Keratinocyte (primary cell): ENCODE results near the gene TRPC3. TPM values are rescaled to one million over a fixed set of nuclear protein-coding genes. Genes with fewer than 3 reads are reported as not detected.

ENCODE experiments used
- DNase-seq: peaks from one replicate; pipeline ENCODE4 v3.0.0-alpha.2; 2011; ENCODE audit warnings: low read depth, missing footprints, low spot score
- FAIRE-seq: peaks from 2 replicates; lab custom pipeline; 2011; peaks lifted over from hg19 to GRCh38; lab: Jason Lieb, UNC
- H2AFZ ChIP-seq: 2 replicates; pipeline ENCODE4 v1.6.0; 2012; ENCODE audit warnings: low read length, control low read depth, inconsistent platforms; ENCODE audit not compliant: control insufficient read depth
- H3K27ac ChIP-seq: 2 replicates; pipeline ENCODE4 v1.5.1; 2011; ENCODE audit warnings: low read length; ENCODE audit not compliant: control insufficient read depth, insufficient read depth
- H3K27me3 ChIP-seq: 3 replicates; pipeline ENCODE4 v1.6.0; 2011; ENCODE audit warnings: low read length; ENCODE audit not compliant: control insufficient read depth, insufficient read depth; ENCODE audit errors: extremely low read depth
- H3K36me3 ChIP-seq, 2 experiments: 2 replicates in 1 of 2; 3 replicates in 1 of 2; pipeline ENCODE4 v1.5.1; 2011; ENCODE audit warnings: low read length in 2 of 2, mild to moderate bottlenecking in 1 of 2; ENCODE audit not compliant: control insufficient read depth in 2 of 2, insufficient read depth in 2 of 2; ENCODE audit errors: extremely low read depth in 1 of 2
- H3K4me1 ChIP-seq: 3 replicates; pipeline ENCODE4 v1.5.1; 2011; ENCODE audit warnings: low read length; ENCODE audit not compliant: control insufficient read depth, insufficient read depth; ENCODE audit errors: extremely low read depth
- H3K4me2 ChIP-seq: 3 replicates; pipeline ENCODE4 v1.6.0; 2011; ENCODE audit warnings: low read depth, low read length; ENCODE audit not compliant: control insufficient read depth, insufficient read depth; ENCODE audit errors: extremely low read depth
- H3K4me3 ChIP-seq, 3 experiments: fragments of 200-600 bp in 1 of 3; sonication (generic) in 1 of 3; 2 replicates in 2 of 3; 3 replicates in 1 of 3; pipeline ENCODE4 v1.5.1; 2011 to 2016; ENCODE audit warnings: low read length in 3 of 3, mild to moderate bottlenecking in 3 of 3, control low read depth in 2 of 3, inconsistent platforms in 1 of 3, low read depth in 1 of 3, mixed read lengths in 1 of 3, mixed run types in 1 of 3, moderate library complexity in 1 of 3; ENCODE audit not compliant: control insufficient read depth in 2 of 3, insufficient read depth in 2 of 3; ENCODE audit errors: extremely low read depth in 1 of 3
- H3K79me2 ChIP-seq: 2 replicates; pipeline ENCODE4 v1.6.0; 2012; ENCODE audit warnings: low read length; ENCODE audit not compliant: control insufficient read depth, insufficient read depth
- H3K9ac ChIP-seq: 3 replicates; pipeline ENCODE4 v1.6.0; 2011; ENCODE audit warnings: low read length; ENCODE audit not compliant: control insufficient read depth, insufficient read depth; ENCODE audit errors: extremely low read depth
- H3K9me1 ChIP-seq: 3 replicates; pipeline ENCODE4 v1.6.0; 2011; ENCODE audit warnings: low read length; ENCODE audit not compliant: control insufficient read depth, insufficient read depth; ENCODE audit errors: extremely low read depth
- H3K9me3 ChIP-seq: 2 replicates; pipeline ENCODE4 v1.5.1; 2012; ENCODE audit warnings: low read depth, low read length; ENCODE audit not compliant: control insufficient read depth
- H4K20me1 ChIP-seq: 3 replicates; pipeline ENCODE4 v1.6.0; 2011; ENCODE audit warnings: low read length; ENCODE audit not compliant: control insufficient read depth, insufficient read depth; ENCODE audit errors: extremely low read depth
- CTCF ChIP-seq, 3 experiments: IDR thresholded peaks in 1 of 3; conservative IDR thresholded peaks in 1 of 3; optimal IDR thresholded peaks in 1 of 3; 2 replicates in 2 of 3; 3 replicates in 1 of 3; pipeline versions ENCODE3 to v1.5.1; 2011; ENCODE audit warnings: low read length in 3 of 3, mild to moderate bottlenecking in 3 of 3, moderate library complexity in 2 of 3, control low read depth in 1 of 3, inconsistent platforms in 1 of 3; ENCODE audit not compliant: insufficient read depth in 2 of 3; ENCODE audit errors: extremely low read depth in 1 of 3
- EZH2 ChIP-seq: IDR thresholded peaks from one replicate; pipeline ENCODE4 v1.6.1; 2012; ENCODE audit warnings: inconsistent platforms, mild to moderate bottlenecking, low read length, moderate library complexity
- dilution Hi-C: fragments of 300-500 bp; cut with MboI; formaldehyde crosslinking; loops from one replicate; pipeline ENCODE4 v1.7.0; 2020; ENCODE audit warnings: low sequenced_read_pairs; ENCODE audit not compliant: extremely low pct_ligation_motif_present
- polyA plus RNA-seq, 5 experiments: library from polyadenylated mRNA; depleted of rRNA in 3 of 5; stranded (reverse) in 3 of 5; stranded (forward) in 1 of 5; unstranded in 1 of 5; fragments of >200 nt; gene quantifications; 1 replicate in 1 of 5; 2 replicates in 3 of 5; 3 replicates in 1 of 5; pipeline versions ENCODE4 v1.2.1 to v1.2.3, GENCODE V29; 2011 to 2012; ENCODE audit warnings: missing spikeins in 2 of 5, low read depth in 1 of 5, low replicate concordance in 1 of 5

The TRPC3 gene
- polyA plus RNA-seq, 1 donor (not counting 4 experiments of a cell fraction or from before 2014, with no cell fraction given), result not detected

GRCh38 chr4:121936101-121936500 lies 15.8 kb downstream of the TRPC3 start:
- FAIRE-seq (no peak), DNase-seq (no peak)
- no peaks in the 10 kb centered on the region for H4K20me1 ChIP-seq
- no peaks in the 10 kb centered on the region for H3K4me1 ChIP-seq
- H3K9me3 ChIP-seq, result no peaks in the 10 kb centered on the region
- no peaks in the 10 kb centered on the region for H3K36me3 ChIP-seq
- H3K4me3 ChIP-seq, result no peak overlapping the region
- no peaks in the 10 kb centered on the region for H3K79me2 ChIP-seq
- H3K4me2 ChIP-seq, result no peak overlapping the region
- no peak for TF ChIP-seq EZH2
- TF ChIP-seq CTCF (optimal IDR thresholded peaks at IDR 0.05 in 1 of 3, IDR thresholded peaks at IDR 0.05 in 1 of 3, conservative IDR thresholded peaks at IDR 0.05 in 1 of 3; ENCODE audit: extremely low read depth in 1 of 3, insufficient read depth in 2 of 3, low read length in 3 of 3), result no peak
- no peak overlapping the region for H3K27ac ChIP-seq
- H2AFZ ChIP-seq, result no peak overlapping the region
- peaks cover 16% of the 10 kb centered on the region for H3K27me3 ChIP-seq
- H3K9me1 ChIP-seq, result no peaks in the 10 kb centered on the region
- H3K9ac ChIP-seq, result no peak overlapping the region
- dilution Hi-C loops, result no loop called here

GRCh38 chr4:121934635-121935034 lies 17.2 kb downstream of the TRPC3 start:
- Histone ChIP-seq H4K20me1 (no peaks in the 10 kb centered on the region), H3K79me2 (no peaks in the 10 kb centered on the region), H3K9ac (no peak overlapping the region), H3K9me1 (no peaks in the 10 kb centered on the region), H3K4me1 (no peaks in the 10 kb centered on the region), H3K36me3 (no peaks in the 10 kb centered on the region), H3K4me2 (no peak overlapping the region), H2AFZ (no peak overlapping the region), H3K27me3 (peaks cover 16% of the 10 kb centered on the region), H3K4me3 (no peak overlapping the region), H3K27ac (no peak overlapping the region), H3K9me3 (no peaks in the 10 kb centered on the region)
- TF ChIP-seq EZH2 (no peak), CTCF (optimal IDR thresholded peaks at IDR 0.05 in 1 of 3, IDR thresholded peaks at IDR 0.05 in 1 of 3, conservative IDR thresholded peaks at IDR 0.05 in 1 of 3; ENCODE audit: extremely low read depth in 1 of 3, insufficient read depth in 2 of 3, low read length in 3 of 3) (no peak)
- FAIRE-seq (no peak), DNase-seq (no peak)
- dilution Hi-C loops, result no loop called here
